ENCODE data around the gene BCL11B. TPM values are rescaled to one million over a fixed set of nuclear protein-coding genes. Genes with fewer than 3 reads are reported as not detected.

Gene BCL11B
- total RNA-seq, 1 donor from 2014 or later, result 2.3 TPM

GRCh38 chr14:99280066-99280731 is 8.2 kb upstream of the BCL11B start:
- H3K27me3 Mint-ChIP-seq, result peaks cover 69% of the 10 kb centered on the region
- H3K36me3 Mint-ChIP-seq (ENCODE audit: insufficient read depth), result no peaks in the 10 kb centered on the region
- DNase-seq (ENCODE audit: low spot score, unreplicated experiment), result no peak
- H3K4me1 Mint-ChIP-seq (ENCODE audit: low read depth), result no peaks in the 10 kb centered on the region
- H3K27ac Mint-ChIP-seq, result no peak overlapping the region
- H3K9me3 Mint-ChIP-seq (ENCODE audit: low read depth), result no peaks in the 10 kb centered on the region
- TF ChIP-seq CTCF (IDR thresholded peaks at IDR 0.05; ENCODE audit: unreplicated experiment), result no peak
- H3K4me3 Mint-ChIP-seq (ENCODE audit: low read depth), result no peak overlapping the region

- peaks cover 66% of the 10 kb centered on the region for H3K27me3 Mint-ChIP-seq
- H3K36me3 Mint-ChIP-seq (ENCODE audit: insufficient read depth), result no peaks in the 10 kb centered on the region
- DNase-seq (ENCODE audit: low spot score, unreplicated experiment), result no peak
- H3K27ac Mint-ChIP-seq, result no peak overlapping the region
- no peak overlapping the region for H3K4me3 Mint-ChIP-seq (ENCODE audit: low read depth)
- no peak for TF ChIP-seq CTCF (IDR thresholded peaks at IDR 0.05; ENCODE audit: unreplicated experiment)
- no peaks in the 10 kb centered on the region for H3K9me3 Mint-ChIP-seq (ENCODE audit: low read depth)
- H3K4me1 Mint-ChIP-seq (ENCODE audit: low read depth), result peaks cover 3% of the 10 kb centered on the region
Measured at GRCh38 chr14:99278836-99279235, 6.8 kb upstream of the BCL11B start.

- TF ChIP-seq CTCF (IDR thresholded peaks at IDR 0.05; ENCODE audit: unreplicated experiment), result no peak
- Mint-ChIP-seq H3K27ac (no peak overlapping the region), H3K4me1 (ENCODE audit: low read depth) (peaks cover 6% of the 10 kb centered on the region), H3K4me3 (ENCODE audit: low read depth) (no peak overlapping the region), H3K27me3 (peaks cover 74% of the 10 kb centered on the region), H3K9me3 (ENCODE audit: low read depth) (no peaks in the 10 kb centered on the region), H3K36me3 (ENCODE audit: insufficient read depth) (no peaks in the 10 kb centered on the region)
- DNase-seq (ENCODE audit: low spot score, unreplicated experiment), result no peak
Measured at GRCh38 chr14:99277530-99277929, 5.5 kb upstream of the BCL11B start.

GRCh38 chr14:99276482-99276881 is 4.5 kb upstream of the BCL11B start:
- Mint-ChIP-seq H3K4me3 (ENCODE audit: low read depth) (no peak overlapping the region), H3K36me3 (ENCODE audit: insufficient read depth) (no peaks in the 10 kb centered on the region), H3K4me1 (ENCODE audit: low read depth) (peaks cover 11% of the 10 kb centered on the region), H3K9me3 (ENCODE audit: low read depth) (no peaks in the 10 kb centered on the region), H3K27me3 (peaks cover 83% of the 10 kb centered on the region), H3K27ac (no peak overlapping the region)
- no peak for DNase-seq (ENCODE audit: low spot score, unreplicated experiment)
- no peak for TF ChIP-seq CTCF (IDR thresholded peaks at IDR 0.05; ENCODE audit: unreplicated experiment)

- H3K27me3 Mint-ChIP-seq, result peaks cover 77% of the 10 kb centered on the region
- H3K9me3 Mint-ChIP-seq (ENCODE audit: low read depth), result no peaks in the 10 kb centered on the region
- peaks cover 15% of the 10 kb centered on the region for H3K4me1 Mint-ChIP-seq (ENCODE audit: low read depth)
- no peak overlapping the region for H3K27ac Mint-ChIP-seq
- H3K4me3 Mint-ChIP-seq (ENCODE audit: low read depth), result peak overlapping the region; percentile 71
- no peak for DNase-seq (ENCODE audit: low spot score, unreplicated experiment)
- no peak for TF ChIP-seq CTCF (IDR thresholded peaks at IDR 0.05; ENCODE audit: unreplicated experiment)
- no peaks in the 10 kb centered on the region for H3K36me3 Mint-ChIP-seq (ENCODE audit: insufficient read depth)
Measured at GRCh38 chr14:99275222-99275584, 3.2 kb upstream of the BCL11B start.
